Stimulated activated CD8-positive, alpha-beta memory T cell treated with anti-CD3 and anti-CD28 coated beads, Interleukin-4, amount 100 ng/mL, for 48 hours (primary cell): Measurements from ENCODE around the gene CSAG2.
"Not testable (repeated sequence)": the region's sequence is repeated elsewhere in the genome, so short reads cannot be mapped to it uniquely, and the experiment has no call there.

Source experiments
- DNase-seq: peaks from one replicate; pipeline ENCODE4 v3.0.0-alpha.2; 2020

The CSAG2 gene, protein sequence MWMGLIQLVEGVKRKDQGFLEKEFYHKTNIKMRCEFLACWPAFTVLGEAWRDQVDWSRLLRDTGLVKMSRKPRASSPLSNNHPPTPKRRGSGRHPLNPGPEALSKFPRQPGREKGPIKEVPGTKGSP

DNA sequence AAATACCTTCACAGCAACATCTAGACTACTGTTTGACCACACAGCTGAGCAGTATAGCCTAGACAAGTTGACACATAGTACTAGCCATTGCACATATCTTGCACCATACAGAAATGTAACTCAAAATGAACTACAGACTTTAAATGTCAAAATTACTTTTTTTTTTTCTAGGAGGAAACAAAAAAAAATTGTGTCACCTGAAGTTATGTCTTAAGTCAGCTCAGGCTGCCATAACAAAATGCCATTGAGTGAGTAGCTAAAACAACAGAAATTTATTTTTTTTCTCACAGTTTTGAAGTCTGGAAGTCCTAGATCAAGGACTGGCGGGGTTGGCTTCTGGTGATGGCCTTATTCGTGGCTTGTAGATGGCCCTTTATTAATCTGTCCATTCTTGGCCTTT, at the start of gene CSAG2:
Gene CSAG2, minus strand, starts transcription at position 101 of the 400 bp plus-strand sequence. CDS start 161 bp downstream, outside the sequence.
- not testable (repeated sequence) for DNase-seq

DNA sequence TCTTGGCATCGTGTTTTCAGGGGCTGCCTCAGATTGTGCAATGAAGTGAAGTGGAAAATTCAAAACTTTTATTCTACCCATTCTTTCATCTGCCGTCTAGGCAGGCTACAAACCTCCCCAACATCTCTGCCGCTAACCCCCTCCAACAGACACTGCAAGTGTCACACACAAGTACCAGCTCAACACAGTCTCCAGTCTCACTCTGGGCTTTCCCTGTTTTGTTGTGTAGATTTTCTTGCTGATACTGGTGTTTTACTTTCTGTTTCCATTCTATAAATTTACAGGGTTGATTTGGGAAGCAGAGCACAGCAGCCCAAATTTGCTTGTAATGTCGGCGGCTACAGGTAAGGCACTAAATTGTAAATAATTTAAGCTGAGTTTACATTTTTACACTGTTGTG, 45.8 kb upstream of the CSAG2 start:
- DNase-seq: not testable (repeated sequence)

DNA sequence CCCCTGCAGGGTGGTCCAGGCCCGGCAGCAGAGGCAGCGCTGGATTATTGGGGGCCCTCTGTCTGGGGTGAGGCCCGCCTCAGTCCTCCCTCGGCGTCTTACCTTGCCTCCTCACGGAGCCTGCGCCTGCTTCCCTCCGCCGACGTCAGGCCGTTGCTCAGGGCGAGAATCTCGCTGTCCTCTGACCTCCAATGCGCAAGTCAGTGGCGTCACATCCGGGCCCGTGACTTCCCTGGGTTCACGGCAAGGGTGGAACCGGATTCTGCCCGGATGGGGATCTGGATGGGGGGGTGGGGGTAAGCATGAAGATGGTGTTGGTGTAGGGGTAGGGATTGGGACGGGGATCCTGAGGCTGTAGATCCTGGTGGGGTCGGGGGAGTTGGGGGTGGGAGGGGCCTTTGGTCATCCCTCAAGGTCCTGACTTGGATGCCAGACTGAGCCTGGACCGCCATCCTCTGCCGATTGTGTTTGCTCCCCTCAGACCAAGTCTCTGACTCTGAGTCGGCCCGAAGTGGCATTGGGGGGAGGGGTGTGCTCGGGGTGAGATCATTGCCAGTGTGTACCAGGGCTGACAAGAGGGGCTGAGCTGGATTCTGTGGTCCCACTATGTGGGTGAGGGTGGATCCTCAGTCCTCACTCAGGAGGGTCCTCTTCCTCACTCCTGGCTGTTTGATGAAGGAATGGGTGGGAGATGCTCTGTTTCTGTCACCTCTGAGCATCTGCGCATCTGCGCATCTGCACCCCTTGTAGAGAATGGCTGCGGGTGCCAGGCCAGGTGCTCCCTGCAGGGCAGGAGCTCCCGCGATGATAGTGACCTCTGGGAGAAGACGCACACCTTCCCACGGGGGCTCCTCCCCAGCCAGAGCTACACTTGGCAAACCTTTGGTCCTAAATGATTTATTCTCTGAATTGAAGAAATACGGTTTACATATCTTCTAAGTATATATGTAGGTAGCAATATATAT, 44.9 kb upstream of the CSAG2 start, which contains the start of gene MAGEA2:
Gene MAGEA2, minus strand, starts transcription at position 157 of the 965 bp plus-strand sequence. CDS start 2,479 bp downstream, outside the sequence.
- DNase-seq: not testable (repeated sequence)

- DNase-seq: no peak
Observed at GRCh38 chrX:152738560-152738959, 29.5 kb upstream of the CSAG2 start.

DNA sequence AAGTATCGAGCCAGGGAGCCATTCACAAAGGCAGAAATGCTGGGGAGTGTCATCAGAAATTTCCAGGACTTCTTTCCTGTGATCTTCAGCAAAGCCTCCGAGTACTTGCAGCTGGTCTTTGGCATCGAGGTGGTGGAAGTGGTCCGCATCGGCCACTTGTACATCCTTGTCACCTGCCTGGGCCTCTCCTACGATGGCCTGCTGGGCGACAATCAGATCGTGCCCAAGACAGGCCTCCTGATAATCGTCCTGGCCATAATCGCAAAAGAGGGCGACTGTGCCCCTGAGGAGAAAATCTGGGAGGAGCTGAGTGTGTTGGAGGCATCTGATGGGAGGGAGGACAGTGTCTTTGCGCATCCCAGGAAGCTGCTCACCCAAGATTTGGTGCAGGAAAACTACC, 27.5 kb upstream of the CSAG2 start:
- not testable (repeated sequence) for DNase-seq

DNA sequence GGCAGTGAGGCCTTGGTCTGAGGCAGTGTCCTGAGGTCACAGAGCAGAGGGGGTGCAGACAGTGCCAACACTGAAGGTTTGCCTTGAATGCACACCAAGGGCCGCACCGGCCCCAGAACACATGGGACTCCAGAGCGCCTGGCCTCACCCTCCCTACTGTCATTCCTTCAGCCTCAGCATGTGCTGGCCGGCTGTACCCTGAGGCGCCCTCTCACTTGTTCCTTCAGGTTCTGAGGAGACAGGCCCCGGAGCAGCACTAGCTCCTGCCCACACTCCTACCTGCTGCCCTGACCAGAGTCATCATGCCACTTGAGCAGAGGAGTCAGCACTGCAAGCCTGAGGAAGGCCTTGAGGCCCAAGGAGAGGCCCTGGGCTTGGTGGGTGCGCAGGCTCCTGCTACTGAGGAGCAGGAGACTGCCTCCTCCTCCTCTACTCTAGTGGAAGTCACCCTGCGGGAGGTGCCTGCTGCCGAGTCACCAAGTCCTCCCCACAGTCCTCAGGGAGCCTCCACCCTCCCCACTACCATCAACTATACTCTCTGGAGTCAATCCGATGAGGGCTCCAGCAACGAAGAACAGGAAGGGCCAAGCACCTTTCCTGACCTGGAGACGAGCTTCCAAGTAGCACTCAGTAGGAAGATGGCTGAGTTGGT, 26.9 kb upstream of the CSAG2 start:
- no peak for DNase-seq

GRCh38 chrX:152735101-152735500, 26.0 kb upstream of the CSAG2 start:
- DNase-seq: no peak

- DNase-seq: not testable (repeated sequence)
Observed at GRCh38 chrX:152734143-152734858, 25.2 kb upstream of the CSAG2 start.

DNA sequence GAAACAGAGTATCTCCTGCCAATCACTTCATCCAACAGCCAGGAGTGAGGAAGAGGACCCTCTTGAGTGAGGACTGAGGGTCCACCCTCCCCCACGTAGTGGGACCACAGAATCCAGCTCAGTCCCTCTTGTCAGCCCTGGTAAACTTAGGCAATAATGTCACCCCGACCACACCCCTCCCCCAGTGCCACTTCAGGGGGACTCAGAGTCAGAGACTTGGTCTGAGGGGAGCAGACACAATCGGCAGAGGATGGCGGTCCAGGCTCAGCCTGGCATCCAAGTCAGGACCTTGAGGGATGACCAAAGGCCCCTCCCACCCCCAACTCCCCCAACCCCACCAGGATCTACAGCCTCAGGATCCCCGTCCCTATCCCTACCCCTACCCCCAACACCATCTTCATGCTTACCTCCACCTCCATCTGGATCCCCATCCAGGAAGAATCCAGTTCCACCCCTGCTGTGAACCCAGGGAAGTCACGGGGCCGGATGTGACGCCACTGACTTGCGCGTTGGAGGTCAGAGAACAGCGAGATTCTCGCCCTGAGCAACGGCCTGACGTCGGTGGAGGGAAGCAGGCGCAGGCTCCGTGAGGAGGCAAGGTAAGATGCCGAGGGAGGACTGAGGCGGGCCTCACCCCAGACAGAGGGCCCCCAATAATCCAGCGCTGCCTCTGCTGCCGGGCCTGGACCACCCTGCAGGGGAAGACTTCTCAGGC, 24.3 kb upstream of the CSAG2 start, which contains the start of the genes CSAG1 and MAGEA12:
Gene CSAG1, minus strand, starts transcription at position 461 of the 715 bp plus-strand sequence. CDS start 1,261 bp downstream, outside the sequence.
Gene MAGEA12, plus strand, starts transcription at position 497 of the 715 bp plus-strand sequence. CDS start 2,405 bp downstream, outside the sequence.
- no peak for DNase-seq

- DNase-seq: no peak
Observed at GRCh38 chrX:152725409-152725808, 16.3 kb upstream of the CSAG2 start.

GRCh38 chrX:152713815-152714787, 5.0 kb upstream of the CSAG2 start, which contains the start of gene MAGEA2B:
Gene MAGEA2B (plus strand): TSS chrX:152714628. CDS start chrX:152717107, 2,479 bp downstream.
- DNase-seq: not testable (repeated sequence)

- DNase-seq: not testable (repeated sequence)
Observed at GRCh38 chrX:152713195-152713594, 4.1 kb upstream of the CSAG2 start.

DNA sequence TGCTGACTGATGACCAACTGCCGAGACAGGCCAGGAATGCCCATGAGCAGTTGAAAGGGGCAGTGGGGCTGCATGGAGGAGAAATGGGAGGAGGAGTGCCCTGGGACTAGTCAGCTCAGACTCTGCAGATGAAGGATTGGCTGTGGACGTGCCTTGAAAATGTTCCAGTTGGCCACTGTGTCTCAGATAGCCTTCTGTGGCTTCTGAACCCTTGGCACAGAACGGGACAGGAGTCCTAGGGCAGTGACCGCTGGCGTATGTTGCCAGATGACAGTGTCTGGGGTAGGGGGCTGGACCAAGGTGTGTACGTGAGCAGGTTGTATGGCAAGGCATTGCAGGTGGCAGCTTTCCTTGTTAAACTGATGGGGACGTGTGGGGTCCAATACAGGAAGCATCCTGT, 2.6 kb downstream of the CSAG2 start:
- DNase-seq: not testable (repeated sequence)

DNA sequence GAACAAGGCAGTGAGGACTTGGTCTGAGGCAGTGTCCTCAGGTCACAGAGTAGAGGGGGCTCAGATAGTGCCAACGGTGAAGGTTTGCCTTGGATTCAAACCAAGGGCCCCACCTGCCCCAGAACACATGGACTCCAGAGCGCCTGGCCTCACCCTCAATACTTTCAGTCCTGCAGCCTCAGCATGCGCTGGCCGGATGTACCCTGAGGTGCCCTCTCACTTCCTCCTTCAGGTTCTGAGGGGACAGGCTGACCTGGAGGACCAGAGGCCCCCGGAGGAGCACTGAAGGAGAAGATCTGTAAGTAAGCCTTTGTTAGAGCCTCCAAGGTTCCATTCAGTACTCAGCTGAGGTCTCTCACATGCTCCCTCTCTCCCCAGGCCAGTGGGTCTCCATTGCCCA, 8.7 kb downstream of the CSAG2 start:
- not testable (repeated sequence) for DNase-seq

DNA sequence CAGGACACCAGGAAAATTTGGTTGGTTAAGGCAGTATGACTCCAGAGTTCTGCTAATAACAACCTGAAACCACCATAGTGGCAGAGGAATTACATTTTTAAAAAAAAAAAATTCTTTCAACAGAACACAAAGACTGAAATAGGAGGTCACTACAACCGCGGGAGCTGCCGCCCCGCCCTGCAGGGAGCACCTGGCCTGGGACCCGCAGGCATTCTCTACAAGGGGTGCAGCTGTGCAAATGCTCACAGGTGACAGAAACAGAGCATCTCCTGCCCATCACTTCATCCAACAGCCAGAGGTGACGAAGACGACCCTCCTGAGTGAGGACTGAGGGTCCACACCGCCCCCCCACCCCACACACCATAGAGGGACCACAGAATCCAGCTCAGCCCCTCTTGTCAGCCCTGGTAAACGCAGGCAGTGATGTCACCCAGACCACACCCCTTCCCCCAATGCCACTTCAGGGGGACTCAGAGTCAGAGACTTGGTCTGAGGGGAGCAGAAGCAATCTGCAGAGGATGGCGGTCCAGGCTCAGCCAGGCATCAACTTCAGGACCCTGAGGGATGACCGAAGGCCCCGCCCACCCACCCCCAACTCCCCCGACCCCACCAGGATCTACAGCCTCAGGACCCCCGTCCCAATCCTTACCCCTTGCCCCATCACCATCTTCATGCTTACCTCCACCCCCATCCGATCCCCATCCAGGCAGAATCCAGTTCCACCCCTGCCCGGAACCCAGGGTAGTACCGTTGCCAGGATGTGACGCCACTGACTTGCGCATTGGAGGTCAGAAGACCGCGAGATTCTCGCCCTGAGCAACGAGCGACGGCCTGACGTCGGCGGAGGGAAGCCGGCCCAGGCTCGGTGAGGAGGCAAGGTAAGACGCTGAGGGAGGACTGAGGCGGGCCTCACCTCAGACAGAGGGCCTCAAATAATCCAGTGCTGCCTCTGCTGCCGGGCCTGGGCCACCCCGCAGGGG, 10.8 kb downstream of the CSAG2 start, which contains the start of gene MAGEA3:
Gene MAGEA3, plus strand, starts transcription at position 843 of the 980 bp plus-strand sequence. CDS start 2,039 bp downstream, outside the sequence.
- not testable (repeated sequence) for DNase-seq

GRCh38 chrX:152681012-152681411, 28.1 kb downstream of the CSAG2 start:
- not testable (repeated sequence) for DNase-seq

- not testable (repeated sequence) for DNase-seq
Observed at GRCh38 chrX:152674652-152675051, 34.4 kb downstream of the CSAG2 start.

DNA sequence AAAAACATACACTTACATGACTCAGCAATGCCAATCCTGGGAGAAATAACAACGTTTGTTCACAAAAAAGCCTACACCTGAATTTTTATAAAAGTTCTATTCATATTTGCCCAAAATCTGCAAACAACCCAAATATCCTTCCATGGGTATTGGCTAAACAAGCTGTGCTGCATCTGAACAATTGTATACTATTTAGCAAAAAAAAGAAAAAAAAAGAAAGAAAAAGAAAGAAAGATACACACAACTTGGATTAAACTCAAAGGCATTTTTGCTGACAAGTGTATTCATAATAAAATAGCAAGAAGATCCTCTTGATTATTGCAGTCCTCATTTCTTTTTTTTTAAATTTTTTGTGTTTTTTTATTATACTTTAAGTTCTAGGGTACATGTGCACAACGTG, 34.9 kb downstream of the CSAG2 start:
- DNase-seq: no peak

DNA sequence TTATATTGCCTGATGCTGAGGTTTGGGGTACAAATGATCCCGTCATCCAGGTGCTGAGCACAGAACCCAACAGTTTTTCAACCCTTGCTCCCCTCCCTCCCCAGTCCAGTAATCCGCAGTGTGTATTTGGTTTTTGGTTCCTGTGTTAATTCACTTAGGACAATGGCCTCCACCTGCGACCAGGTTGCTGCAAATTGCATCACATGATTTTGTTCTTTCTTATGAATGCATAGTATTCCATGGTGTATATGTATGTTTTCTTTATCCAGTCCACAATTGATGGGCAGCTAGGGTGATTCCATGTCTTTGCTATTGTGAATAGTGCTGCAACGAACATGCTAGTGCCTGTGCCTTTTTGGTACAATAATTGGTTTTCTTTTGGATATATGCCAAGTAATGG, 46.0 kb downstream of the CSAG2 start:
- DNase-seq: no peak
